ENCODE measurements around the gene MCUB.

The MCUB gene

GRCh38 chr4:109730619-109731545 is 170.8 kb downstream of the MCUB start:
- Histone ChIP-seq H3K4me3 (ENCODE audit: low read length) (peak overlapping the region; percentile 81), H3K4me1 (ENCODE audit: insufficient read depth, low read length) (peaks cover 9% of the 10 kb centered on the region), H3K36me3 (ENCODE audit: insufficient read depth, low read length) (no peaks in the 10 kb centered on the region), H3K27me3 (ENCODE audit: insufficient read depth, low read length) (no peaks in the 10 kb centered on the region), H3K9me3 (ENCODE audit: insufficient read depth, low read depth, low read length) (no peaks in the 10 kb centered on the region), H3K9ac (ENCODE audit: low read depth, low read length) (peak overlapping the region; percentile 79), H3K27ac (ENCODE audit: low read depth, low read length) (peak overlapping the region; percentile 90; the same call in 1 of the 2 replicates)
- WGBS, result 60% methylated on average over 19 of the region's 21 CpGs

- WGBS, result 90% methylated on average over 4 of the region's 5 CpGs
These were observed 173.7 kb downstream of the MCUB start for GRCh38 chr4:109733728-109734127.

GRCh38 chr4:109735566-109736365 is 175.7 kb downstream of the MCUB start:
- Histone ChIP-seq H3K27ac (ENCODE audit: low read depth, low read length) (no peak overlapping the region), H3K4me3 (ENCODE audit: low read length) (no peak overlapping the region), H3K36me3 (ENCODE audit: insufficient read depth, low read length) (no peaks in the 10 kb centered on the region), H3K9ac (ENCODE audit: low read depth, low read length) (no peak overlapping the region), H3K9me3 (ENCODE audit: insufficient read depth, low read depth, low read length) (no peaks in the 10 kb centered on the region), H3K4me1 (ENCODE audit: insufficient read depth, low read length) (0 out of 2 replicates have a peak, but pooled peaks cover 7% of the 10 kb centered on the region), H3K27me3 (ENCODE audit: insufficient read depth, low read length) (no peaks in the 10 kb centered on the region)
- WGBS, result 91% methylated on average over 7 of the region's 7 CpGs

More at GRCh38 chr4:109733728-109734127, 173.7 kb downstream of the MCUB start:
- Histone ChIP-seq H3K27ac (ENCODE audit: low read depth, low read length) (no peak overlapping the region), H3K27me3 (ENCODE audit: insufficient read depth, low read length) (no peaks in the 10 kb centered on the region), H3K4me1 (ENCODE audit: insufficient read depth, low read length) (0 out of 2 replicates have a peak, but pooled peaks cover 5% of the 10 kb centered on the region), H3K4me3 (ENCODE audit: low read length) (no peak overlapping the region), H3K36me3 (ENCODE audit: insufficient read depth, low read length) (no peaks in the 10 kb centered on the region), H3K9me3 (ENCODE audit: insufficient read depth, low read depth, low read length) (no peaks in the 10 kb centered on the region), H3K9ac (ENCODE audit: low read depth, low read length) (no peak overlapping the region)

Data from HUES64 (cell line).